Measurements from ENCODE around the gene PPIP5K2. TPM values are rescaled to one million over a fixed set of nuclear protein-coding genes. Genes with fewer than 3 reads are reported as not detected.

The PPIP5K2 gene
- total and polyA plus RNA-seq, 10 donors = 22.3 to 79.8 (median 63.5) TPM

DNA sequence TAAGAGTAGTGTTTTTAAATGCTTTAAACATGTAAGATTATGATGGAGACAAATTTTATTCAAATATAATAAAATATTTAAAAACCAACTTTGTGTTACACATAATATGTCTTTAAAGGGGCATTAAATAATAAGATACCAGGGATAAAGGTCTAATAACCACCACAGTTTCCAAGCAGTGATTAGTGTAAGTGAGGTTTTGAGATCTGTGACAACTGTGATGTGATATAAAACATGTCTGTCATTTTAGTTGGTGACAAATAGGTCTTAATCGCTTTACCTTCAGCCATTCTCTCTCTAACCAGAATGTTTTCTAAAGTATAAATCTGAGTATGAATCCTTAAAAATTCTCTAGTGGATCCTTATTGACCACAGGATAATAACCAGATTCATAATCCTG lies 28.1 kb downstream of the PPIP5K2 start:
- no peak for TF ChIP-seq POLR2AphosphoS5 (IDR thresholded peaks at IDR 0.05)
- TF ChIP-seq, protein P1, sequence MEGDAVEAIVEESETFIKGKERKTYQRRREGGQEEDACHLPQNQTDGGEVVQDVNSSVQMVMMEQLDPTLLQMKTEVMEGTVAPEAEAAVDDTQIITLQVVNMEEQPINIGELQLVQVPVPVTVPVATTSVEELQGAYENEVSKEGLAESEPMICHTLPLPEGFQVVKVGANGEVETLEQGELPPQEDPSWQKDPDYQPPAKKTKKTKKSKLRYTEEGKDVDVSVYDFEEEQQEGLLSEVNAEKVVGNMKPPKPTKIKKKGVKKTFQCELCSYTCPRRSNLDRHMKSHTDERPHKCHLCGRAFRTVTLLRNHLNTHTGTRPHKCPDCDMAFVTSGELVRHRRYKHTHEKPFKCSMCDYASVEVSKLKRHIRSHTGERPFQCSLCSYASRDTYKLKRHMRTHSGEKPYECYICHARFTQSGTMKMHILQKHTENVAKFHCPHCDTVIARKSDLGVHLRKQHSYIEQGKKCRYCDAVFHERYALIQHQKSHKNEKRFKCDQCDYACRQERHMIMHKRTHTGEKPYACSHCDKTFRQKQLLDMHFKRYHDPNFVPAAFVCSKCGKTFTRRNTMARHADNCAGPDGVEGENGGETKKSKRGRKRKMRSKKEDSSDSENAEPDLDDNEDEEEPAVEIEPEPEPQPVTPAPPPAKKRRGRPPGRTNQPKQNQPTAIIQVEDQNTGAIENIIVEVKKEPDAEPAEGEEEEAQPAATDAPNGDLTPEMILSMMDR (IDR thresholded peaks at IDR 0.05 in 8 of 11, conservative IDR thresholded peaks at IDR 0.05 in 3 of 11) = no peak
- TF ChIP-seq POLR2A (IDR thresholded peaks at IDR 0.05) = no peak
- Histone ChIP-seq H3K36me3 (peaks cover 0 to 56% (median 28%) of the 10 kb centered on the region in 6 donors), H3K27ac (no peak overlapping the region), H3K4me3 (no peak overlapping the region), H3K27me3 (replicated peaks in 1 of 7) (no peaks in the 10 kb centered on the region), H3K9me3 (no peaks in the 10 kb centered on the region), H3K4me1 (no peaks in the 10 kb centered on the region)
- intact Hi-C loops (cut with DNase I; ENCODE audit: low total_unique reads) = no loop called here
- WGBS, 5 donors = 93 to 100% (median 96%) methylated on average over 1 of the region's 1 CpG
- DNase-seq = no peak

DNA sequence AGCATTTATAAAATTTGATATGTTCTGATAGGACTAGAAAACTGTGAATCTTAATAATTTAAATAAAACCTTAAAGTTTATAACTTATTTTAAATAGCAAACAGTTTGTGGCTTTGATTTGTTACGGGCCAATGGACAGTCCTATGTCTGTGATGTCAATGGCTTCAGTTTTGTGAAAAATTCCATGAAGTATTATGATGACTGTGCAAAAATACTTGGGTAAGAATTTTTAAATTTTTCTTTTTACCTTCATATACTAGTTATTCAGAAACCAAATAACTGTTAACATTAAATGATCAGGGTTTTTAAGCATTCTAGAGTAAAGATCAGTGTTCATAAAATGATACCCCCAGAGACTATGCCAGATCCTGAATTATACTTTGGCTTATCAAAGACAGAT lies 31.1 kb downstream of the PPIP5K2 start:
- TF ChIP-seq, protein P1 (IDR thresholded peaks at IDR 0.05 in 8 of 11, conservative IDR thresholded peaks at IDR 0.05 in 3 of 11) = no peak
- no peak for TF ChIP-seq POLR2AphosphoS5 (IDR thresholded peaks at IDR 0.05)
- no peak for TF ChIP-seq POLR2A (IDR thresholded peaks at IDR 0.05)
- DNase-seq = no peak
- Histone ChIP-seq H3K36me3 (peaks cover 0 to 85% (median 47%) of the 10 kb centered on the region in 6 donors), H3K4me1 (no peaks in the 10 kb centered on the region), H3K27me3 (replicated peaks in 1 of 7) (no peaks in the 10 kb centered on the region), H3K9me3 (no peaks in the 10 kb centered on the region), H3K4me3 (no peak overlapping the region), H3K27ac (no peak overlapping the region)
- WGBS, 5 donors = 98 to 100% (median 100%) methylated on average over 1 of the region's 1 CpG
- intact Hi-C loops (cut with DNase I; ENCODE audit: low total_unique reads) = no loop called here

DNA sequence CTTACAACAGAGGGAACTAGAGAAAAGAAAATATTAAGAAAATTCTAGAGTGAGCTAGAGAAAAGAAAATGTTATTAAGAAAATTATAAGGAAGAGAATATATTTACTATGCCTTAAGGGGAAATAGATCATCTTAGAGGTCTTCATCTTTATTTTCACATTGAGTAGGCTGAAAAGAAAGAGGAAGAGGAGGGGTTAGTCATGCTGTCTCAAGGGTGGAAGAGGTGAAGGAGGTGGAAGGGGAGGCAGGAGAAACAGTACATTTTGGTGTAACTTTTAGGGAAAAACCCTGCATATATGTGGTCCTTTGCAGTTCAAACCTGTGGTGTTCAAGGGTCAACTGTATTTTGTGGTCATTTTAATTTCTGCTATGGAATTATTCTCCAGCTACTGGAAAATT lies 46.6 kb downstream of the PPIP5K2 start:
- Histone ChIP-seq H3K4me1 (no peaks in the 10 kb centered on the region), H3K9me3 (no peaks in the 10 kb centered on the region), H3K36me3 (peaks cover 0 to 76% (median 16%) of the 10 kb centered on the region in 6 donors), H3K27me3 (replicated peaks in 1 of 7) (no peaks in the 10 kb centered on the region), H3K27ac (no peak overlapping the region), H3K4me3 (no peak overlapping the region)
- DNase-seq = no peak
- intact Hi-C loops (cut with DNase I; ENCODE audit: low total_unique reads) = no loop called here
- TF ChIP-seq POLR2A (IDR thresholded peaks at IDR 0.05) = no peak
- no peak for TF ChIP-seq POLR2AphosphoS5 (IDR thresholded peaks at IDR 0.05)
- TF ChIP-seq, protein P1 (IDR thresholded peaks at IDR 0.05 in 8 of 11, conservative IDR thresholded peaks at IDR 0.05 in 3 of 11) = no peak

DNA sequence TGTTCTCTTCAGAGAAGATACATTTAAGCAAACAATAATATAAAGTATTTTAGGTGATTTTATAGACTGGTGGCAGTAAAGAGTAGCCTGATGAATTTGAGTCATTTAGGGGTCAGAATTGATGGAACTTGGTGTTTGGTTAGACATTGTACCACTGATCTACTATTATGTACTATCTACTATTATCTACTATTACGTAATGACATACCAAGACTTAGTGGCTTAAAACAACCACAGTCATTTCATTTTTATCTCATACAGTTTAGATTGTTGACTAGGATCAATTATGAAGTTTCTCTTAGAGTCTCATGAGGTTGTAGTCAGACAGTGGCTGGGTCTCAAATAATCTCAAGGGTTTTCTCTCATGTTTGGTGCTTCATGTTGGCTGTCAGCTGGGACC lies 54.0 kb downstream of the PPIP5K2 start:
- WGBS, 5 donors = 95 to 100% (median 97%) methylated on average over 1 of the region's 1 CpG
- H3K4me1 ChIP-seq = no peaks in the 10 kb centered on the region

More for the DNA sequence above, 54.0 kb downstream of the PPIP5K2 start:
- Histone ChIP-seq H3K36me3 (peaks cover 0 to 70% (median 18%) of the 10 kb centered on the region in 6 donors), H3K9me3 (no peaks in the 10 kb centered on the region), H3K4me3 (no peak overlapping the region), H3K27ac (no peak overlapping the region), H3K27me3 (replicated peaks in 1 of 7) (no peaks in the 10 kb centered on the region)
- no peak for TF ChIP-seq POLR2AphosphoS5 (IDR thresholded peaks at IDR 0.05)
- no peak for TF ChIP-seq POLR2A (IDR thresholded peaks at IDR 0.05)
- TF ChIP-seq, protein P1 (IDR thresholded peaks at IDR 0.05 in 8 of 11, conservative IDR thresholded peaks at IDR 0.05 in 3 of 11) = no peak
- intact Hi-C loops (cut with DNase I; ENCODE audit: low total_unique reads) = no loop called here
- no peak for DNase-seq

Data from spleen (tissue), 11 donors.